H9 (cell line): Measurements from ENCODE around the gene MARK4. TPM values are rescaled to one million over a fixed set of nuclear protein-coding genes. Genes with fewer than 3 reads are reported as not detected.
"Not testable (repeated sequence)": the region's sequence is repeated elsewhere in the genome, so short reads cannot be mapped to it uniquely, and the experiment has no call there.

Experiments used
- DNase-seq: peaks from one replicate; pipeline ENCODE4 v3.0.0-alpha.2; 2017
- H2AFZ ChIP-seq: one replicate; pipeline ENCODE4 v1.6.1; 2013; ENCODE audit warnings: mild to moderate bottlenecking, low read length, control low read depth, moderate library complexity
- H2AK5ac ChIP-seq: 2 replicates; pipeline ENCODE4 v1.6.1; 2013; ENCODE audit warnings: low read length, control low read depth, mixed read lengths; ENCODE audit not compliant: insufficient read length
- H2BK120ac ChIP-seq: one replicate; pipeline ENCODE4 v1.6.1; 2013; ENCODE audit warnings: low read depth, mild to moderate bottlenecking, low read length, control low read depth, inconsistent platforms; ENCODE audit not compliant: poor library complexity, severe bottlenecking
- H2BK12ac ChIP-seq: 2 replicates; pipeline ENCODE4 v1.6.1; 2013; ENCODE audit warnings: low read length, control low read depth, mixed read lengths, low read depth; ENCODE audit not compliant: insufficient read length
- H2BK15ac ChIP-seq: 2 replicates; pipeline ENCODE4 v1.6.1; 2013; ENCODE audit warnings: low read depth, low read length, control low read depth
- H2BK20ac ChIP-seq: one replicate; pipeline ENCODE4 v1.6.1; 2013; ENCODE audit warnings: low read depth, mild to moderate bottlenecking, low read length, control low read depth, inconsistent platforms; ENCODE audit not compliant: poor library complexity, severe bottlenecking
- H2BK5ac ChIP-seq: 2 replicates; pipeline ENCODE4 v1.6.1; 2013; ENCODE audit warnings: low read length, control low read depth, mixed read lengths; ENCODE audit not compliant: insufficient read length
- H3K14ac ChIP-seq: 2 replicates; pipeline ENCODE4 v1.6.1; 2013; ENCODE audit warnings: low read length, control low read depth; ENCODE audit not compliant: insufficient read depth
- H3K18ac ChIP-seq: 2 replicates; pipeline ENCODE4 v1.6.1; 2013; ENCODE audit warnings: low read depth, mild to moderate bottlenecking, mixed read lengths, low read length, control low read depth; ENCODE audit not compliant: insufficient read length
- H3K23ac ChIP-seq: 2 replicates; pipeline ENCODE4 v1.6.1; 2013; ENCODE audit warnings: low read length, control low read depth, mixed read lengths, low read depth; ENCODE audit not compliant: insufficient read length
- H3K23me2 ChIP-seq: 2 replicates; pipeline ENCODE4 v1.6.1; 2013; ENCODE audit warnings: low read depth, mild to moderate bottlenecking, mixed read lengths, low read length, control low read depth; ENCODE audit not compliant: insufficient read length, poor library complexity, severe bottlenecking
- H3K27ac ChIP-seq: 2 replicates; pipeline ENCODE4 v1.5.1; 2013; ENCODE audit warnings: low read length, control low read depth, mixed read lengths, low read depth; ENCODE audit not compliant: insufficient read length
- H3K27me3 ChIP-seq: 2 replicates; pipeline ENCODE4 v1.6.1; 2013; ENCODE audit warnings: low read length, control low read depth, inconsistent platforms; ENCODE audit not compliant: insufficient read depth
- H3K4ac ChIP-seq: 2 replicates; pipeline ENCODE4 v1.6.1; 2013; ENCODE audit warnings: low read depth, mild to moderate bottlenecking, control low read depth, inconsistent platforms, low read length, moderate library complexity
- H3K4me1 ChIP-seq: 2 replicates; pipeline ENCODE4 v1.6.1; 2013; ENCODE audit warnings: low read length, control low read depth, inconsistent platforms; ENCODE audit not compliant: insufficient read depth
- H3K4me2 ChIP-seq: 2 replicates; pipeline ENCODE4 v1.6.1; 2013; ENCODE audit warnings: low read length, control low read depth, mixed read lengths; ENCODE audit not compliant: insufficient read length, insufficient read depth
- H3K56ac ChIP-seq: 2 replicates; pipeline ENCODE4 v1.6.1; 2013; ENCODE audit warnings: low read depth, mild to moderate bottlenecking, mixed read lengths, low read length, control low read depth; ENCODE audit not compliant: insufficient read length
- H3K79me1 ChIP-seq: 2 replicates; pipeline ENCODE4 v1.6.1; 2013; ENCODE audit warnings: low read depth, mild to moderate bottlenecking, moderate library complexity, low read length, control low read depth, inconsistent platforms; ENCODE audit not compliant: insufficient read depth, poor library complexity, severe bottlenecking
- H3K79me2 ChIP-seq: 2 replicates; pipeline ENCODE4 v1.6.1; 2013; ENCODE audit warnings: low read length, control low read depth, inconsistent platforms; ENCODE audit not compliant: insufficient read depth
- H3K9ac ChIP-seq: 2 replicates; pipeline ENCODE4 v1.6.1; 2013; ENCODE audit warnings: low read length, control low read depth, mixed read lengths; ENCODE audit not compliant: insufficient read length; ENCODE audit errors: extremely low read depth
- H3K9me3 ChIP-seq: one replicate; pipeline ENCODE4 v1.6.1; 2013; ENCODE audit warnings: low read depth, low read length, inconsistent platforms; ENCODE audit not compliant: control insufficient read depth
- H3T11ph ChIP-seq: one replicate; pipeline ENCODE4 v1.6.1; 2013; ENCODE audit warnings: mild to moderate bottlenecking, low read length, control low read depth, inconsistent platforms
- H4K20me1 ChIP-seq: one replicate; pipeline ENCODE4 v1.6.1; 2013; ENCODE audit not compliant: control insufficient read depth, insufficient read length, insufficient read depth
- H4K5ac ChIP-seq: 2 replicates; pipeline ENCODE4 v1.6.1; 2013; ENCODE audit warnings: low read depth, mild to moderate bottlenecking, mixed read lengths, low read length, control low read depth; ENCODE audit not compliant: insufficient read length
- H4K8ac ChIP-seq: replicated peaks from 2 replicates; pipeline ENCODE4 v1.6.1; 2013; ENCODE audit warnings: low read length, control low read depth, mixed read lengths, low read depth; ENCODE audit not compliant: insufficient read length
- H4K91ac ChIP-seq: 2 replicates; pipeline ENCODE4 v1.6.1; 2013; ENCODE audit warnings: low read depth, mild to moderate bottlenecking, moderate library complexity, mixed read lengths, low read length, control low read depth; ENCODE audit not compliant: insufficient read length
- H3K27ac Mint-ChIP-seq, 3 experiments: 2 replicates in 2 of 3; 3 replicates in 1 of 3; pipeline ENCODE4 v1.8.0; 2020 to 2021; ENCODE audit warnings: mixed read lengths in 3 of 3, mild to moderate bottlenecking in 1 of 3, moderate library complexity in 1 of 3
- H3K27me3 Mint-ChIP-seq: 2 replicates; pipeline ENCODE4 v1.8.0; 2021; ENCODE audit warnings: low read depth, mild to moderate bottlenecking, moderate library complexity, mixed read lengths
- H3K36me3 Mint-ChIP-seq, 3 experiments: 2 replicates in 2 of 3; 3 replicates in 1 of 3; pipeline ENCODE4 v1.8.0; 2020 to 2021; ENCODE audit warnings: low read depth in 3 of 3, mixed read lengths in 3 of 3; ENCODE audit not compliant: insufficient read depth in 1 of 3
- H3K4me1 Mint-ChIP-seq, 2 experiments: 2 replicates each; pipeline ENCODE4 v1.8.0; 2020; ENCODE audit warnings: mixed read lengths in 2 of 2
- H3K4me3 Mint-ChIP-seq, 2 experiments: 2 replicates in 1 of 2; 3 replicates in 1 of 2; pipeline ENCODE4 v1.8.0; 2020 to 2021; ENCODE audit warnings: mild to moderate bottlenecking in 2 of 2, mixed read lengths in 2 of 2, moderate library complexity in 1 of 2
- H3K9me3 Mint-ChIP-seq, 2 experiments: 2 replicates in 1 of 2; 3 replicates in 1 of 2; pipeline ENCODE4 v1.8.0; 2020; ENCODE audit warnings: mild to moderate bottlenecking in 2 of 2, mixed read lengths in 2 of 2, moderate library complexity in 1 of 2
- WGBS: extraction: QIAGEN DNeasy Blood & Tissue Kit; methylation state at CpG from one replicate; pipeline ENCODE4 v1.1.7; 2013; ENCODE audit warnings: missing lambda C conversion rate, low lambda C conversion rate, mixed read lengths; ENCODE audit not compliant: insufficient read length; ENCODE audit errors: extremely low coverage; 5-methylcytosine and 5-hydroxymethylcytosine counted together
- total RNA-seq: library from RNA; stranded (reverse); gene quantifications from 2 replicates; pipeline ENCODE4 v1.2.1, GENCODE V29; 2021
- TF ChIP-seq, protein P1 (sequence below): fragments of 200-600 bp; sonication (generic); conservative IDR thresholded peaks from 3 replicates; pipeline ENCODE4 v1.8.0; 2021; ENCODE audit warnings: antibody characterized with exemption, mild to moderate bottlenecking

The MARK4 gene
- total RNA-seq, 1 experiment from 2014 or later = 44.7 TPM

GRCh38 chr19:45307361-45307760 is 56.3 kb downstream of the MARK4 start:
- DNase-seq = no peak
- Mint-ChIP-seq H3K9me3 (peaks cover 3 to 9% of the 10 kb centered on the region in 2 experiments; a peak in 2 of 5 replicates), H3K27ac (no peak overlapping the region), H3K4me3 (no peak overlapping the region), H3K4me1 (peaks cover 15 to 20% of the 10 kb centered on the region in 2 experiments), H3K36me3 (no peaks in the 10 kb centered on the region; a peak in 2 of 7 replicates), H3K27me3 (peaks cover 53% of the 10 kb centered on the region)
- H2BK120ac ChIP-seq = no peak overlapping the region
- no peak overlapping the region for H3K18ac ChIP-seq
- WGBS = no CpG with 5 or more reads among the region's 19 CpGs
- H4K8ac ChIP-seq = no peak overlapping the region
- no peak overlapping the region for H2BK12ac ChIP-seq
- H2BK20ac ChIP-seq = no peak overlapping the region
- H2BK15ac ChIP-seq = no peak overlapping the region
- no peaks in the 10 kb centered on the region for H3K9me3 ChIP-seq
- H3K23ac ChIP-seq = no peak overlapping the region
- H3K79me1 ChIP-seq = no peaks in the 10 kb centered on the region
- no peaks in the 10 kb centered on the region for H3K79me2 ChIP-seq
- H2BK5ac ChIP-seq = no peak overlapping the region
- no peak overlapping the region for H4K5ac ChIP-seq
- H3K4me2 ChIP-seq = no peak overlapping the region
- no peak overlapping the region for H3K27ac ChIP-seq
- no peak overlapping the region for H4K91ac ChIP-seq
- no peak overlapping the region for H3T11ph ChIP-seq
- H3K14ac ChIP-seq = no peak overlapping the region; the same call in 1 of the 2 replicates
- no peaks in the 10 kb centered on the region for H4K20me1 ChIP-seq
- no peak overlapping the region for H2AK5ac ChIP-seq
- H3K4ac ChIP-seq = no peak overlapping the region
- no peak overlapping the region for H3K56ac ChIP-seq
- H3K23me2 ChIP-seq = no peaks in the 10 kb centered on the region
- TF ChIP-seq, protein P1, sequence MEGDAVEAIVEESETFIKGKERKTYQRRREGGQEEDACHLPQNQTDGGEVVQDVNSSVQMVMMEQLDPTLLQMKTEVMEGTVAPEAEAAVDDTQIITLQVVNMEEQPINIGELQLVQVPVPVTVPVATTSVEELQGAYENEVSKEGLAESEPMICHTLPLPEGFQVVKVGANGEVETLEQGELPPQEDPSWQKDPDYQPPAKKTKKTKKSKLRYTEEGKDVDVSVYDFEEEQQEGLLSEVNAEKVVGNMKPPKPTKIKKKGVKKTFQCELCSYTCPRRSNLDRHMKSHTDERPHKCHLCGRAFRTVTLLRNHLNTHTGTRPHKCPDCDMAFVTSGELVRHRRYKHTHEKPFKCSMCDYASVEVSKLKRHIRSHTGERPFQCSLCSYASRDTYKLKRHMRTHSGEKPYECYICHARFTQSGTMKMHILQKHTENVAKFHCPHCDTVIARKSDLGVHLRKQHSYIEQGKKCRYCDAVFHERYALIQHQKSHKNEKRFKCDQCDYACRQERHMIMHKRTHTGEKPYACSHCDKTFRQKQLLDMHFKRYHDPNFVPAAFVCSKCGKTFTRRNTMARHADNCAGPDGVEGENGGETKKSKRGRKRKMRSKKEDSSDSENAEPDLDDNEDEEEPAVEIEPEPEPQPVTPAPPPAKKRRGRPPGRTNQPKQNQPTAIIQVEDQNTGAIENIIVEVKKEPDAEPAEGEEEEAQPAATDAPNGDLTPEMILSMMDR = no peak
- no peak overlapping the region for H3K9ac ChIP-seq
- no peaks in the 10 kb centered on the region; the same call in 1 of the 2 replicates for H3K27me3 ChIP-seq
- H3K4me1 ChIP-seq = no peaks in the 10 kb centered on the region; the same call in 1 of the 2 replicates
- H2AFZ ChIP-seq = no peak overlapping the region

- not testable (repeated sequence) for H3K14ac ChIP-seq, H2BK5ac ChIP-seq, H3K56ac ChIP-seq, H4K91ac ChIP-seq, H3K4me1 ChIP-seq, H3K9ac ChIP-seq, H4K20me1 ChIP-seq, H3K4ac ChIP-seq, H3K27ac ChIP-seq, H2AFZ ChIP-seq, H2BK120ac ChIP-seq, H4K8ac ChIP-seq, H2BK12ac ChIP-seq, H3K79me2 ChIP-seq, H4K5ac ChIP-seq, H3K4me3 Mint-ChIP-seq, H3K79me1 ChIP-seq, H3K9me3 Mint-ChIP-seq, H3K9me3 ChIP-seq, DNase-seq, H2AK5ac ChIP-seq, H3K27ac Mint-ChIP-seq, H2BK15ac ChIP-seq, H3T11ph ChIP-seq, H3K4me2 ChIP-seq, H3K27me3 ChIP-seq, H3K23me2 ChIP-seq, H3K23ac ChIP-seq, H3K18ac ChIP-seq, H2BK20ac ChIP-seq, H3K36me3 Mint-ChIP-seq
- Mint-ChIP-seq H3K27me3 (peaks cover 59% of the 10 kb centered on the region), H3K4me1 (peaks cover 15 to 20% of the 10 kb centered on the region in 2 experiments)
- no CpG with 5 or more reads among the region's 8 CpGs for WGBS
Measured at GRCh38 chr19:45309322-45309721, 58.3 kb downstream of the MARK4 start.
